ENCODE data around the gene RGS5. TPM values are rescaled to one million over a fixed set of nuclear protein-coding genes. Genes with fewer than 3 reads are reported as not detected.

Gene RGS5
- total RNA-seq, 1 experiment from 2014 or later, result 4.6 TPM

DNA sequence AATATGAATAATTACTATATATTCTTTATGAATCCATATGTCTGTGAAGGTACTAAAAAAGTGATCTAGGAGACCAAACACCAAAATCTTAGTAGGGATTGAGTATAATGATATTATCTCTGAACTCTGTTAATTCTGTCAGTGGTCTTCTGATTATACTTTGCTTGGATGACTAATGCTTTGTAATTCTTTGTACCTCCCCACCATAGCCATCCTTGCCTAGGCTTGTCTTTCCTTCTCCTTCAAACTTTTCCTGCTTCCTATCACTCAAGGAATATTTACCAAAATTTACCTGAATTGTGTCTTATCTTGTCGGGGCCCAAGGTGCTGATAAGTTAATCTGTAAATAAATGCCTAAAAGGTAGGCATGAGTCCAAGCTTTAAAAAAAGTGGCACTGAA, 845 bp upstream of the RGS5 start:
- CTCF ChIA-PET, result no interaction called here

More for the DNA sequence above, 845 bp upstream of the RGS5 start:
- TF ChIP-seq CEBPB (IDR thresholded peaks at IDR 0.05; ENCODE audit: low read depth) (no peak), CBX3 (IDR thresholded peaks at IDR 0.05; ENCODE audit: low read depth) (no peak), ZNF274 (IDR thresholded peaks at IDR 0.05; ENCODE audit: low read depth, low read length) (no peak), EGR1 (IDR thresholded peaks at IDR 0.05; ENCODE audit: low read depth) (no peak), FOSL1 (IDR thresholded peaks at IDR 0.05; ENCODE audit: low read depth) (no peak), ELF1 (IDR thresholded peaks at IDR 0.05; ENCODE audit: borderline replicate concordance, low read depth) (no peak), RAD21 (IDR thresholded peaks at IDR 0.05; ENCODE audit: low read depth) (no peak), TCF7L2 (IDR thresholded peaks at IDR 0.05; ENCODE audit: borderline replicate concordance, extremely low read depth, insufficient read depth, insufficient read length) (no peak), ZFX (IDR thresholded peaks at IDR 0.05) (no peak), JUND (IDR thresholded peaks at IDR 0.05) (no peak)
- TF ChIP-seq, protein P1, sequence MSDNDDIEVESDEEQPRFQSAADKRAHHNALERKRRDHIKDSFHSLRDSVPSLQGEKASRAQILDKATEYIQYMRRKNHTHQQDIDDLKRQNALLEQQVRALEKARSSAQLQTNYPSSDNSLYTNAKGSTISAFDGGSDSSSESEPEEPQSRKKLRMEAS (IDR thresholded peaks at IDR 0.05), result no peak
- TF ChIP-seq, protein P2, sequence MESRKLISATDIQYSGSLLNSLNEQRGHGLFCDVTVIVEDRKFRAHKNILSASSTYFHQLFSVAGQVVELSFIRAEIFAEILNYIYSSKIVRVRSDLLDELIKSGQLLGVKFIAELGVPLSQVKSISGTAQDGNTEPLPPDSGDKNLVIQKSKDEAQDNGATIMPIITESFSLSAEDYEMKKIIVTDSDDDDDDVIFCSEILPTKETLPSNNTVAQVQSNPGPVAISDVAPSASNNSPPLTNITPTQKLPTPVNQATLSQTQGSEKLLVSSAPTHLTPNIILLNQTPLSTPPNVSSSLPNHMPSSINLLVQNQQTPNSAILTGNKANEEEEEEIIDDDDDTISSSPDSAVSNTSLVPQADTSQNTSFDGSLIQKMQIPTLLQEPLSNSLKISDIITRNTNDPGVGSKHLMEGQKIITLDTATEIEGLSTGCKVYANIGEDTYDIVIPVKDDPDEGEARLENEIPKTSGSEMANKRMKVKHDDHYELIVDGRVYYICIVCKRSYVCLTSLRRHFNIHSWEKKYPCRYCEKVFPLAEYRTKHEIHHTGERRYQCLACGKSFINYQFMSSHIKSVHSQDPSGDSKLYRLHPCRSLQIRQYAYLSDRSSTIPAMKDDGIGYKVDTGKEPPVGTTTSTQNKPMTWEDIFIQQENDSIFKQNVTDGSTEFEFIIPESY (IDR thresholded peaks at IDR 0.05; ENCODE audit: extremely low read depth, insufficient replicate concordance, low read length), result no peak
- TF ChIP-seq, protein P3, sequence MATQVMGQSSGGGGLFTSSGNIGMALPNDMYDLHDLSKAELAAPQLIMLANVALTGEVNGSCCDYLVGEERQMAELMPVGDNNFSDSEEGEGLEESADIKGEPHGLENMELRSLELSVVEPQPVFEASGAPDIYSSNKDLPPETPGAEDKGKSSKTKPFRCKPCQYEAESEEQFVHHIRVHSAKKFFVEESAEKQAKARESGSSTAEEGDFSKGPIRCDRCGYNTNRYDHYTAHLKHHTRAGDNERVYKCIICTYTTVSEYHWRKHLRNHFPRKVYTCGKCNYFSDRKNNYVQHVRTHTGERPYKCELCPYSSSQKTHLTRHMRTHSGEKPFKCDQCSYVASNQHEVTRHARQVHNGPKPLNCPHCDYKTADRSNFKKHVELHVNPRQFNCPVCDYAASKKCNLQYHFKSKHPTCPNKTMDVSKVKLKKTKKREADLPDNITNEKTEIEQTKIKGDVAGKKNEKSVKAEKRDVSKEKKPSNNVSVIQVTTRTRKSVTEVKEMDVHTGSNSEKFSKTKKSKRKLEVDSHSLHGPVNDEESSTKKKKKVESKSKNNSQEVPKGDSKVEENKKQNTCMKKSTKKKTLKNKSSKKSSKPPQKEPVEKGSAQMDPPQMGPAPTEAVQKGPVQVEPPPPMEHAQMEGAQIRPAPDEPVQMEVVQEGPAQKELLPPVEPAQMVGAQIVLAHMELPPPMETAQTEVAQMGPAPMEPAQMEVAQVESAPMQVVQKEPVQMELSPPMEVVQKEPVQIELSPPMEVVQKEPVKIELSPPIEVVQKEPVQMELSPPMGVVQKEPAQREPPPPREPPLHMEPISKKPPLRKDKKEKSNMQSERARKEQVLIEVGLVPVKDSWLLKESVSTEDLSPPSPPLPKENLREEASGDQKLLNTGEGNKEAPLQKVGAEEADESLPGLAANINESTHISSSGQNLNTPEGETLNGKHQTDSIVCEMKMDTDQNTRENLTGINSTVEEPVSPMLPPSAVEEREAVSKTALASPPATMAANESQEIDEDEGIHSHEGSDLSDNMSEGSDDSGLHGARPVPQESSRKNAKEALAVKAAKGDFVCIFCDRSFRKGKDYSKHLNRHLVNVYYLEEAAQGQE (IDR thresholded peaks at IDR 0.05; ENCODE audit: low read depth), result no peak
- RAD21 ChIA-PET (ENCODE audit: low non-redundant PET in 1 of 2, low total read pairs in 2 of 2, uncharacterized antibody in 2 of 2, unreplicated experiment in 2 of 2), result no interaction called here
- intact Hi-C loops (cut with micrococcal nuclease), result no loop called here
- Histone ChIP-seq H3K79me2 (ENCODE audit: insufficient read depth, low read length) (no peaks in the 10 kb centered on the region), H4K20me1 (ENCODE audit: insufficient read depth) (no peaks in the 10 kb centered on the region), H3K9me3 (ENCODE audit: control insufficient read depth in 1 of 2, insufficient read depth in 1 of 2, low read depth in 1 of 2, low read length in 2 of 2) (no peaks in the 10 kb centered on the region), H3K9ac (ENCODE audit: low read length) (no peak overlapping the region), H3K36me3 (ENCODE audit: control insufficient read depth in 1 of 2, insufficient read depth in 2 of 2, low read length in 2 of 2) (no peaks in the 10 kb centered on the region), H3K27me3 (ENCODE audit: insufficient read depth, low read length) (no peaks in the 10 kb centered on the region), H3K4me1 (ENCODE audit: control insufficient read depth in 1 of 2, insufficient read depth in 2 of 2, low read length in 2 of 2) (no peaks in the 10 kb centered on the region), H3K4me3 (replicated peaks in 1 of 2; ENCODE audit: low read depth in 1 of 2, low read length in 2 of 2) (no peak overlapping the region), H3K27ac (ENCODE audit: low read depth, low read length) (no peak overlapping the region), H2AFZ (ENCODE audit: low read depth, low read length, poor library complexity, severe bottlenecking) (no peak overlapping the region), H3K4me2 (ENCODE audit: low read length) (no peak overlapping the region), H3K9me2 (ENCODE audit: insufficient read depth) (no peaks in the 10 kb centered on the region)
- no TSS peak for BruUV-seq (replicated peaks)
- DNase-seq (ENCODE audit: low read depth, low spot score), result no peak
- no peak for ATAC-seq
- POLR2A ChIA-PET, result no interaction called here

Data from HCT116 (cell line).